Astrocyte (in vitro differentiated cells and primary cell): ENCODE measurements around the gene CHMP3. TPM values are rescaled to one million over a fixed set of nuclear protein-coding genes. Genes with fewer than 3 reads are reported as not detected.
A peak's percentile ranks its signal among the peaks of the same experiment; 100 is the strongest.

ENCODE experiments used
- DNase-seq: peaks from one replicate; pipeline ENCODE4 v3.0.0-alpha.2; 2010; ENCODE audit warnings: low read depth
- FAIRE-seq: peaks from 2 replicates; lab custom pipeline; 2011; peaks lifted over from hg19 to GRCh38; lab: Jason Lieb, UNC
- H2AFZ ChIP-seq: 2 replicates; pipeline ENCODE4 v1.6.0; 2012; ENCODE audit warnings: low read depth, low read length, inconsistent platforms
- H3K27ac ChIP-seq: 2 replicates; pipeline ENCODE4 v1.5.1; 2011; ENCODE audit warnings: low read depth, low read length, inconsistent platforms
- H3K27me3 ChIP-seq: 2 replicates; pipeline ENCODE4 v1.6.0; 2011; ENCODE audit warnings: low read length, inconsistent platforms; ENCODE audit not compliant: insufficient read depth
- H3K36me3 ChIP-seq: 2 replicates; pipeline ENCODE4 v1.5.1; 2011; ENCODE audit warnings: low read length, inconsistent platforms; ENCODE audit not compliant: insufficient read depth
- H3K4me1 ChIP-seq: 2 replicates; pipeline ENCODE4 v1.5.1; 2011; ENCODE audit warnings: low read length, inconsistent platforms; ENCODE audit not compliant: insufficient read depth
- H3K4me2 ChIP-seq: 2 replicates; pipeline ENCODE4 v1.6.0; 2012; ENCODE audit warnings: low read length, inconsistent platforms
- H3K4me3 ChIP-seq: 2 replicates; pipeline ENCODE4 v1.5.1; 2011; ENCODE audit warnings: low read depth, mild to moderate bottlenecking, low read length, inconsistent platforms; ENCODE audit not compliant: insufficient read depth
- H3K79me2 ChIP-seq: 2 replicates; pipeline ENCODE4 v1.6.0; 2012; ENCODE audit warnings: mild to moderate bottlenecking, low read length, inconsistent platforms; ENCODE audit not compliant: insufficient read depth
- H3K9ac ChIP-seq: 2 replicates; pipeline ENCODE4 v1.6.0; 2012; ENCODE audit warnings: mild to moderate bottlenecking, low read length, inconsistent platforms
- H3K9me3 ChIP-seq: 2 replicates; pipeline ENCODE4 v1.5.1; 2012; ENCODE audit warnings: low read depth, mild to moderate bottlenecking, low read length, inconsistent platforms; ENCODE audit not compliant: insufficient read depth
- H4K20me1 ChIP-seq: 2 replicates; pipeline ENCODE4 v1.6.0; 2012; ENCODE audit warnings: low read length, inconsistent platforms; ENCODE audit not compliant: insufficient read depth
- H3K27ac Mint-ChIP-seq: one replicate; pipeline ENCODE4 v1.8.0; 2021; ENCODE audit warnings: mild to moderate bottlenecking, mixed read lengths; ENCODE audit not compliant: unreplicated experiment
- H3K27me3 Mint-ChIP-seq: one replicate; pipeline ENCODE4 v1.8.0; 2021; ENCODE audit warnings: low read depth, mixed read lengths; ENCODE audit not compliant: unreplicated experiment
- H3K36me3 Mint-ChIP-seq: one replicate; pipeline ENCODE4 v1.8.0; 2021; ENCODE audit warnings: low read depth, mixed read lengths; ENCODE audit not compliant: unreplicated experiment
- H3K4me1 Mint-ChIP-seq: one replicate; pipeline ENCODE4 v1.8.0; 2021; ENCODE audit warnings: low read depth, mixed read lengths; ENCODE audit not compliant: unreplicated experiment
- H3K4me3 Mint-ChIP-seq: one replicate; pipeline ENCODE4 v1.8.0; 2021; ENCODE audit warnings: mild to moderate bottlenecking, moderate library complexity, mixed read lengths; ENCODE audit not compliant: unreplicated experiment
- H3K9me3 Mint-ChIP-seq: one replicate; pipeline ENCODE4 v1.8.0; 2021; ENCODE audit warnings: mild to moderate bottlenecking, mixed read lengths; ENCODE audit not compliant: unreplicated experiment
- CTCF ChIP-seq: IDR thresholded peaks from 2 replicates; pipeline ENCODE4 v1.5.1; 2011; ENCODE audit warnings: low read depth, mild to moderate bottlenecking, inconsistent platforms, low read length, moderate library complexity; ENCODE audit not compliant: insufficient read depth
- EZH2 ChIP-seq: IDR thresholded peaks from 2 replicates; pipeline ENCODE4 v1.6.1; 2012; ENCODE audit warnings: mild to moderate bottlenecking, low read length, inconsistent platforms; ENCODE audit not compliant: insufficient read depth
- total RNA-seq: library from RNA; stranded (reverse); gene quantifications from 2 replicates; pipeline ENCODE4 v1.2.1, GENCODE V29; 2021

CHMP3 gene
- total RNA-seq, 1 donor from 2014 or later, result 91.0 TPM

GRCh38 chr2:86485103-86485502 lies 78.1 kb downstream of the CHMP3 start:
- Histone ChIP-seq H3K79me2 (no peaks in the 10 kb centered on the region), H3K4me2 (no peak overlapping the region), H3K36me3 (peaks cover 69% of the 10 kb centered on the region), H3K4me3 (no peak overlapping the region), H4K20me1 (peaks cover 24% of the 10 kb centered on the region), H3K27me3 (no peaks in the 10 kb centered on the region), H2AFZ (no peak overlapping the region), H3K9me3 (no peaks in the 10 kb centered on the region), H3K9ac (no peak overlapping the region), H3K27ac (no peak overlapping the region), H3K4me1 (no peaks in the 10 kb centered on the region)
- DNase-seq, result no peak
- Mint-ChIP-seq H3K9me3 (no peaks in the 10 kb centered on the region), H3K27me3 (no peaks in the 10 kb centered on the region), H3K36me3 (peaks cover 64% of the 10 kb centered on the region), H3K4me3 (no peak overlapping the region), H3K27ac (peak overlapping the region; percentile 19), H3K4me1 (peaks cover 17% of the 10 kb centered on the region)
- FAIRE-seq, result no peak
- TF ChIP-seq CTCF, result no peak
- TF ChIP-seq EZH2, result no peak

DNA sequence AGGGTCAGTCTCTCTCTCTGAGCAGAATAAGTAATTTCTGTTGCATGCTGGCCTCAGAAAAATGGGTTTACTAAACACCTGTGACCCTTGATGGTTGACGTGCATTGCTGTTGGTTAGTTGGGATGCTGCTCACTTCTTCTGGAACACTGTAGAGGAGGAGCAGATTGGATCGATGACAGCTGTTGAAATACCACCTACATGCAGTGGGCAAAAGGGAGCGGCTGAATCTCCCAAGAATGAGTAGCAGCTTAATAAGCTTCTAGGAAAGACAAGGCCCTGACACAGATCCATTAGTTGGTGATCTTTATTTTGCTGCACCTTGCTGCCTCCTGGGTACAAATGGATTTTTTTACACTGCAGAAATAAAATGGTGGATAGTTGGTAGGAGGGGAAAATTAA lies 78.9 kb downstream of the CHMP3 start:
- Histone ChIP-seq H2AFZ (no peak overlapping the region), H3K9me3 (no peaks in the 10 kb centered on the region), H3K4me2 (no peak overlapping the region), H3K27ac (no peak overlapping the region), H3K36me3 (peaks cover 67% of the 10 kb centered on the region), H3K79me2 (no peaks in the 10 kb centered on the region), H3K4me1 (no peaks in the 10 kb centered on the region), H3K9ac (no peak overlapping the region), H4K20me1 (peaks cover 20% of the 10 kb centered on the region), H3K27me3 (no peaks in the 10 kb centered on the region), H3K4me3 (no peak overlapping the region)
- Mint-ChIP-seq H3K27me3 (no peaks in the 10 kb centered on the region), H3K27ac (no peak overlapping the region), H3K36me3 (peaks cover 64% of the 10 kb centered on the region), H3K4me1 (peaks cover 18% of the 10 kb centered on the region), H3K4me3 (no peak overlapping the region), H3K9me3 (no peaks in the 10 kb centered on the region)
- no peak for TF ChIP-seq EZH2
- no peak for TF ChIP-seq CTCF
- FAIRE-seq, result no peak
- no peak for DNase-seq

GRCh38 chr2:86482034-86482433 lies 81.2 kb downstream of the CHMP3 start:
- no peak overlapping the region for H3K4me3 ChIP-seq
- Mint-ChIP-seq H3K27me3 (no peaks in the 10 kb centered on the region), H3K9me3 (no peaks in the 10 kb centered on the region), H3K4me3 (no peak overlapping the region), H3K36me3 (peaks cover 61% of the 10 kb centered on the region), H3K27ac (no peak overlapping the region), H3K4me1 (peaks cover 32% of the 10 kb centered on the region)
- H2AFZ ChIP-seq, result no peak overlapping the region
- no peaks in the 10 kb centered on the region for H3K27me3 ChIP-seq
- peaks cover 5% of the 10 kb centered on the region for H3K4me1 ChIP-seq
- TF ChIP-seq EZH2, result no peak
- peaks cover 68% of the 10 kb centered on the region for H3K36me3 ChIP-seq
- no peaks in the 10 kb centered on the region for H3K79me2 ChIP-seq
- H3K9me3 ChIP-seq, result no peaks in the 10 kb centered on the region
- peak overlapping the region; percentile 8 for H3K4me2 ChIP-seq
- H4K20me1 ChIP-seq, result peaks cover 31% of the 10 kb centered on the region
- H3K9ac ChIP-seq, result no peak overlapping the region
- H3K27ac ChIP-seq, result no peak overlapping the region
- DNase-seq, result no peak
- no peak for FAIRE-seq
